HS-5 (cell line): ENCODE data around the gene SCART1.
"Not testable (repeated sequence)": the region's sequence is repeated elsewhere in the genome, so short reads cannot be mapped to it uniquely, and the experiment has no call there.

ENCODE experiments used
- DNase-seq: peaks from one replicate; pipeline ENCODE4 v3.0.0-alpha.2; 2012; ENCODE audit warnings: low read depth

Gene SCART1

GRCh38 chr10:133456041-133456951 is 2.6 kb downstream of the SCART1 start:
- no peak for DNase-seq

GRCh38 chr10:133457100-133457841 is 3.5 kb downstream of the SCART1 start:
- DNase-seq: no peak

DNA sequence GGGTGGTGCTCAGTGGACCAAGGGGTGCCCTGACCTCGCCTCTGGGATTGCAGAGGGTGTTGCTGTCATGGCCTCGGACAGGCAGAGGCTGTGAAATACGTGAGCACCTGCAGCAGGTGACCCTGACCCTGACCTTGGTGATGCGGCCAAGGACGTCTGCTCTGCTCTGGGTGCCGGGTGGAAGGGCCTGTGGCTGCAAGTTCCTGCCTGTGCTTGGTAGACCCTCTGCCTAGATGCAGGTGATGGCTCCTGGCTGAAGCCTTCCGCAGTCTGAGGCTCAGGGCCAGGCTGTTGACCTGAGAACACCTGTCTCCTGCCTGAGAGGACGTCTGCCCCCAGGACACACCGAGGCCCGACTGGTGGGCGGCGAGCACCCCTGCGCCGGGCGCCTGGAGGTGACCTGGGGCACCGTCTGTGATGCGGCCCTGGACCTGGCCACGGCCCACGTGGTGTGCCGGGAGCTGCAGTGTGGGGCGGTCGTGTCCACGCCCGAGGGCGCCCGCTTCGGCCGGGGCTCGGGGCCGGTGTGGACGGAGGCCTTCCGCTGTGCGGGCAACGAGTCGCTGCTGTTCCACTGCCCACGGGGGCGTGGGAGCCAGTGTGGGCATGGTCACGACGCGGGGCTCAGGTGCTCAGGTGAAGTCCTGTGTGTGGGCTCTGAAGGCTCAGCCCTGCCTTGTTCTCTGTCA is 4.4 kb downstream of the SCART1 start:
- DNase-seq: no peak

GRCh38 chr10:133458710-133459453 is 5.1 kb downstream of the SCART1 start:
- DNase-seq: no peak

DNA sequence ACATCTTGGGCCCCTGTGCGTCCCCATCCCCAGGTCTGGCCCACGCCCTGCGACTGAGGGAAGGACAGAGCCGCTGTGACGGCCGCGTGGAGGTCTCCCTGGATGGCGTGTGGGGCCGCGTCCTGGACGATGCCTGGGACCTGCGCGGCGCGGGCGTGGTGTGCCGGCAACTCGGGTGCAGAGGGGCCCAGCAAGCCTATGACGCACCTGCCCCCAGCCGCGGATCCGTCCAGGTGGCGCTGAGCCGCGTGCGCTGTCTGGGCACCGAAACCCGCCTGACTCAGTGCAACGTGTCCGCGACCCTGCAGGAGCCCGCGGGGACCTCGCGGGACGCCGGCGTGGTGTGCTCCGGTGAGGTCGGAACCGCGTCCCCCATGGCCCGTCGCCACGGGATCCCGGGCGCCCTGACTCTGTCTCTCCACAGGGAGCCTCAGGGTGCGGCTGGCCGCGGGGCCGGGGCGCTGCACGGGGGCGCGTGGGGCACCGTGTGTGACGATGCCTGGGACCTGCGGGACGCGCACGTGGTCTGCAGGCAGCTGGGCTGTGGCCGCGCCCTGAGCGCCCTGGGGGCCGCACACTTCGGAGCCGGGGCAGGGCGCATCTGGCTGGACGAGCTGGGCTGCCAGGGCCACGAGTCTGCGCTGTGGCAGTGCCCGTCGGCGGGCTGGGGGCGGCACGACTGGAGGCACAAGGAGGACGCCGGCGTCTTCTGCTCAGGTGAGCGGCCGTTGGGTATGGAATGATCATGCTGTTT is 5.9 kb downstream of the SCART1 start:
- no peak for DNase-seq

GRCh38 chr10:133460208-133460769 is 6.5 kb downstream of the SCART1 start:
- DNase-seq: no peak

DNA sequence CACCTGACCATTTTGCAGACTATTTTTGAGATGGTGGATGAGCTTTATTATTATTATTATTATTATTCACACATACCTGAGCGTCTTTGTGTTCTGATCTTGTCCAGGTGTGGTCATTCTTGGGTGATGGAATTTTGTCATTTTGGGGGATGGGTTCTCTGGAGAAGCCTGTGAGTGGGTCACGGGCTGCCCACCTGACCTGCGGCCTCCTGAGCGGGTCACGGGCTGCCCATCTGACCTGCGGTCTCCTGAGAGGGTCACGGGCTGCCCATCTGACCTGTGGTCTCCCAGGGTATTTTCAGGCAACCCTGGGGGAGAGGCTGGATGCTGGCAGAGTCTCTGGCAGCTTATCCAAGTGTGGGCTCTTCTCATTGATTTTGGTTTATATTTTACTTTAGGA is 7.3 kb downstream of the SCART1 start:
- no peak for DNase-seq

- DNase-seq: no peak
Measured at GRCh38 chr10:133461841-133462240, 8.1 kb downstream of the SCART1 start.

- DNase-seq: no peak
Measured at GRCh38 chr10:133462512-133463305, 9.0 kb downstream of the SCART1 start.

- no peak for DNase-seq
Measured at GRCh38 chr10:133464582-133465031, 10.9 kb downstream of the SCART1 start.

GRCh38 chr10:133465191-133465949 is 11.6 kb downstream of the SCART1 start:
- no peak for DNase-seq

GRCh38 chr10:133465950-133466474 is 12.3 kb downstream of the SCART1 start:
- DNase-seq: no peak

DNA sequence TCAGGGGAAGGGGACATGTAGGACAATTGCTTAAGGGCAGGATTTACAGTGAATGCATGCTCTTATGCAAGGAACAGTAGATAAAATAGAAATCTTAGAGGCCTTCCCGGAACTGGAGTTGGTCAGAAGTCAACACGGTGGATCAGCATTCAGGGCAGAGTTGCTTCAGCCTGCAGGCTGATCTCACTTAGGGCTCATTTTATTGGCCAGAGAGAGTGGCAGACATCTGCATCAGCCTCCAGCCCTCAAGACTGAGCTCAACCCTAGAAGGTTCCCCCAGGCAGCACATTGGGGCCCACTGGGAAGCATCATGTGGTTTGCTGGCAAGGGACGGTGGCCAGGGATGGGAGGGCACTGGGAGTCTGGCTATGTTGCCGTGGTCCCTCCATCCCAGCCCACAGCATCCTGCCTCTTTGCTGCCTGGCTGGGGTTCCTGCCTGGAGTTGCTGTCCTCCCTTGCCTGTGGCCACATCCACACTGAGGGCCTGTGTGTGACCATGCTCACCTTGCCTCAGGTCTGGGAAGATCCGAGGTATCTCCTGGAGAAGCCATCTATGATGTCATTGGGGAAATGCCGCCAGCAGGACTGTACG is 13.0 kb downstream of the SCART1 start:
- DNase-seq: no peak

- DNase-seq: no peak
Measured at GRCh38 chr10:133467286-133467911, 13.7 kb downstream of the SCART1 start.

- DNase-seq: not testable (repeated sequence)
Measured at GRCh38 chr10:133469205-133469604, 15.5 kb downstream of the SCART1 start.

DNA sequence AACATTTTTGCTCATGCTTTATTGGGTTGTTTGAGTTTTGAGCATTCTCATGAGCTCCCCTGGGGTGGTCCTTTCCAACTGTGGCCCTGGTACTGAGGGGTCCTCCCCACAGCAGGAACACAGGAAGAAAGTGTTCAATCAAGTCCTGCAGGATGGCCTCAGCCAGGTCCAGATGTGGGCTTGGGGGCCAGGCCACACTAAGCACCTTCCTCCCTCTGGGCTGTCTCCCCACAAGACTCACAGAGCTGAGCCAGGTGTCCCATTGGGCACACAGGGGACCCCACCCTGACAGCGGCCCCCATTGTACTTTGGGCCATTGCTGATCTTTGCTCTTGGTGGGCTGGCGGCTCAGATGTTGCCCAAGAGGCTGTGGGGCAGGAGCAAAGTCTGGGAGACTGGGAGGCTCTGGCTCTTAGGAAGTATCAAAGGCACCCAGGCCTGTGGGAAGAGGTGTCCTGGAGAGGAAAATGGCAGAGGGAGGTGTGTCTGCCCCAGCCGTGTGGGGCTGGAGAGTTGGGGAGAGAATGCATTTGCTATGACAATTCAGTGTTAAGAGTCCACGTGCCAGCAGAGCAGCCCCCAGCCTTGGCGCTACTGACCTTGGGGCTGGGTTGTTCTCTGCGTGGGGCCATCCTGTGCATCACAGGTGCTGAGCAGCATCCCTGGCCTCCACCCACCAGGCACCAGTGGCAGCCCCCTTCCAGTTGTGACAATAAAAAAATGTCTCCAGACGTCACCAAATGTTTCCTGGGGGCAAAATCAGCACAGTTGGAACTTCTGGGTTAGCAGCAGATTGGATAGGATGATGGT is 17.8 kb downstream of the SCART1 start:
- DNase-seq: no peak

GRCh38 chr10:133473270-133473669 is 19.5 kb downstream of the SCART1 start:
- no peak for DNase-seq
